Trophoblast cell (in vitro differentiated cells and primary cell): Measurements from ENCODE around the gene TMPRSS5.

ENCODE experiments used
- DNase-seq, 2 donors: peaks; one replicate each; pipeline ENCODE4 v3.0.0-alpha.2; 2016
- H2AFZ ChIP-seq: 2 replicates; pipeline ENCODE4 v1.6.1; 2013; ENCODE audit warnings: low read length, moderate library complexity, mild to moderate bottlenecking; ENCODE audit not compliant: insufficient read depth, poor library complexity
- H2AK5ac ChIP-seq: 2 replicates; pipeline ENCODE4 v1.6.1; 2013; ENCODE audit warnings: mild to moderate bottlenecking, low read length
- H2BK120ac ChIP-seq: 2 replicates; pipeline ENCODE4 v1.6.1; 2013; ENCODE audit warnings: low read length, mild to moderate bottlenecking, moderate library complexity; ENCODE audit not compliant: insufficient read depth, poor library complexity
- H2BK12ac ChIP-seq: 2 replicates; pipeline ENCODE4 v1.6.1; 2013; ENCODE audit warnings: mild to moderate bottlenecking, low read length, moderate library complexity
- H2BK5ac ChIP-seq: 2 replicates; pipeline ENCODE4 v1.6.1; 2013; ENCODE audit warnings: low read length, low read depth, moderate library complexity, mild to moderate bottlenecking; ENCODE audit not compliant: poor library complexity
- H3K14ac ChIP-seq: 2 replicates; pipeline ENCODE4 v1.6.1; 2013; ENCODE audit warnings: mild to moderate bottlenecking, low read length
- H3K18ac ChIP-seq: 2 replicates; pipeline ENCODE4 v1.6.1; 2013; ENCODE audit warnings: mild to moderate bottlenecking, low read length
- H3K23ac ChIP-seq: 2 replicates; pipeline ENCODE4 v1.6.1; 2013; ENCODE audit warnings: low read length
- H3K27ac ChIP-seq: 2 replicates; pipeline ENCODE4 v1.5.1; 2013; ENCODE audit warnings: low read depth, mild to moderate bottlenecking, inconsistent platforms, low read length, moderate library complexity
- H3K27me3 ChIP-seq: 2 replicates; pipeline ENCODE4 v1.6.1; 2013; ENCODE audit warnings: inconsistent platforms, mild to moderate bottlenecking, low read length, moderate library complexity; ENCODE audit not compliant: insufficient read depth
- H3K36me3 ChIP-seq, 2 experiments: 1 replicate in 1 of 2; 2 replicates in 1 of 2; pipeline ENCODE4 v1.6.1; 2013; ENCODE audit warnings: low read length in 2 of 2, mild to moderate bottlenecking in 2 of 2, moderate library complexity in 1 of 2; ENCODE audit not compliant: insufficient read depth in 2 of 2, control insufficient read depth in 1 of 2
- H3K4ac ChIP-seq: 2 replicates; pipeline ENCODE4 v1.6.1; 2013; ENCODE audit warnings: low read depth, mild to moderate bottlenecking, low read length, moderate library complexity
- H3K4me1 ChIP-seq, 2 experiments: 1 replicate in 1 of 2; 2 replicates in 1 of 2; pipeline ENCODE4 v1.6.1; 2013; ENCODE audit warnings: low read length in 2 of 2, mild to moderate bottlenecking in 2 of 2, moderate library complexity in 1 of 2; ENCODE audit not compliant: insufficient read depth in 2 of 2, control insufficient read depth in 1 of 2
- H3K4me2 ChIP-seq: 2 replicates; pipeline ENCODE4 v1.6.1; 2013; ENCODE audit warnings: inconsistent platforms, mild to moderate bottlenecking, low read length, moderate library complexity
- H3K4me3 ChIP-seq: 2 replicates; pipeline ENCODE4 v1.5.1; 2013; ENCODE audit warnings: mild to moderate bottlenecking, low read depth, low read length, inconsistent platforms
- H3K79me1 ChIP-seq: one replicate; pipeline ENCODE4 v1.6.1; 2013; ENCODE audit warnings: low read length
- H3K79me2 ChIP-seq: 2 replicates; pipeline ENCODE4 v1.6.1; 2013; ENCODE audit warnings: low read length, mild to moderate bottlenecking; ENCODE audit not compliant: control insufficient read depth, insufficient read depth, poor library complexity
- H3K9ac ChIP-seq: 2 replicates; pipeline ENCODE4 v1.6.1; 2013; ENCODE audit warnings: mild to moderate bottlenecking, low read length
- H3K9me3 ChIP-seq: 2 replicates; pipeline ENCODE4 v1.6.1; 2013; ENCODE audit warnings: low read depth, mild to moderate bottlenecking, control low read depth, inconsistent platforms, low read length; ENCODE audit not compliant: insufficient read depth
- H4K12ac ChIP-seq: 2 replicates; pipeline ENCODE4 v1.6.1; 2013; ENCODE audit warnings: low read depth, mild to moderate bottlenecking, low read length, moderate library complexity
- H4K8ac ChIP-seq: 2 replicates; pipeline ENCODE4 v1.6.1; 2013; ENCODE audit warnings: low read depth, mild to moderate bottlenecking, low read length, moderate library complexity
- H4K91ac ChIP-seq: one replicate; pipeline ENCODE4 v1.6.1; 2013; ENCODE audit warnings: low read depth, mild to moderate bottlenecking, low read length, moderate library complexity
- WGBS: extraction: QIAGEN DNeasy Blood & Tissue Kit; methylation state at CpG from one replicate; pipeline ENCODE4 v1.1.7; 2013; ENCODE audit warnings: missing lambda C conversion rate; ENCODE audit not compliant: insufficient read length, insufficient coverage; ENCODE audit errors: extremely low coverage; 5-methylcytosine and 5-hydroxymethylcytosine counted together

The TMPRSS5 gene

GRCh38 chr11:113725407-113725806 lies 19.3 kb upstream of the TMPRSS5 start:
- Histone ChIP-seq H3K36me3 (no peaks in the 10 kb centered on the region), H3K9ac (no peak overlapping the region), H3K4me3 (no peak overlapping the region), H3K9me3 (no peaks in the 10 kb centered on the region), H4K91ac (no peak overlapping the region), H3K4me1 (peaks cover 0 to 2% of the 10 kb centered on the region in 2 experiments), H3K4me2 (no peak overlapping the region), H3K4ac (no peak overlapping the region), H4K8ac (no peak overlapping the region), H4K12ac (no peak overlapping the region), H2BK120ac (no peak overlapping the region), H3K23ac (no peak overlapping the region), H2AFZ (no peak overlapping the region), H3K27ac (no peak overlapping the region), H3K79me1 (no peaks in the 10 kb centered on the region), H3K79me2 (no peaks in the 10 kb centered on the region), H2BK5ac (no peak overlapping the region), H3K27me3 (no peaks in the 10 kb centered on the region), H2AK5ac (no peak overlapping the region), H2BK12ac (no peak overlapping the region), H3K18ac (no peak overlapping the region), H3K14ac (no peak overlapping the region)
- WGBS, result no CpG with 5 or more reads among the region's 5 CpGs
- DNase-seq, result no peak

- H3K79me2 ChIP-seq, result no peaks in the 10 kb centered on the region
- no peak overlapping the region for H3K9ac ChIP-seq
- H3K18ac ChIP-seq, result no peak overlapping the region
- H3K4me1 ChIP-seq, result peaks cover 0 to 2% of the 10 kb centered on the region in 2 experiments
- H3K4me3 ChIP-seq, result no peak overlapping the region
- H2BK120ac ChIP-seq, result no peak overlapping the region
- H4K91ac ChIP-seq, result no peak overlapping the region
- H4K8ac ChIP-seq, result no peak overlapping the region
- H2BK5ac ChIP-seq, result no peak overlapping the region
- H2BK12ac ChIP-seq, result no peak overlapping the region
- H4K12ac ChIP-seq, result no peak overlapping the region
- H3K9me3 ChIP-seq, result no peaks in the 10 kb centered on the region
- no peak overlapping the region for H3K4ac ChIP-seq
- H3K23ac ChIP-seq, result no peak overlapping the region
- H3K14ac ChIP-seq, result no peak overlapping the region
- H2AFZ ChIP-seq, result no peak overlapping the region
- H3K27ac ChIP-seq, result no peak overlapping the region
- no peak overlapping the region for H2AK5ac ChIP-seq
- WGBS, result no CpG with 5 or more reads among the region's 3 CpGs
- H3K79me1 ChIP-seq, result no peaks in the 10 kb centered on the region
- H3K36me3 ChIP-seq, result no peaks in the 10 kb centered on the region
- no peak overlapping the region for H3K4me2 ChIP-seq
- H3K27me3 ChIP-seq, result no peaks in the 10 kb centered on the region
- no peak for DNase-seq
These were observed 18.7 kb upstream of the TMPRSS5 start for GRCh38 chr11:113724778-113725177.

- no peak overlapping the region for H4K12ac ChIP-seq
- WGBS, result no CpG with 5 or more reads among the region's 4 CpGs
- no peak overlapping the region for H3K27ac ChIP-seq
- H3K4me3 ChIP-seq, result no peak overlapping the region
- no peaks in the 10 kb centered on the region for H3K79me2 ChIP-seq
- H3K9ac ChIP-seq, result no peak overlapping the region
- H2AK5ac ChIP-seq, result no peak overlapping the region
- H3K4ac ChIP-seq, result no peak overlapping the region
- no peak overlapping the region for H3K4me2 ChIP-seq
- H3K23ac ChIP-seq, result no peak overlapping the region
- H3K79me1 ChIP-seq, result no peaks in the 10 kb centered on the region
- H2BK12ac ChIP-seq, result no peak overlapping the region
- H3K18ac ChIP-seq, result no peak overlapping the region
- no peaks in the 10 kb centered on the region for H3K27me3 ChIP-seq
- H3K14ac ChIP-seq, result no peak overlapping the region
- H2BK5ac ChIP-seq, result no peak overlapping the region
- no peak overlapping the region for H4K8ac ChIP-seq
- H4K91ac ChIP-seq, result no peak overlapping the region
- H2BK120ac ChIP-seq, result no peak overlapping the region
- H3K4me1 ChIP-seq, result peaks cover 0 to 2% of the 10 kb centered on the region in 2 experiments
- no peak overlapping the region for H2AFZ ChIP-seq
- H3K36me3 ChIP-seq, result no peaks in the 10 kb centered on the region
- no peaks in the 10 kb centered on the region for H3K9me3 ChIP-seq
- no peak for DNase-seq
These were observed 17.7 kb upstream of the TMPRSS5 start for GRCh38 chr11:113723787-113724186.

GRCh38 chr11:113722934-113723333 lies 16.8 kb upstream of the TMPRSS5 start:
- no peak overlapping the region for H2BK12ac ChIP-seq
- H3K4ac ChIP-seq, result no peak overlapping the region
- peaks cover 0 to 2% of the 10 kb centered on the region in 2 experiments for H3K4me1 ChIP-seq
- no peak overlapping the region for H3K23ac ChIP-seq
- H3K14ac ChIP-seq, result no peak overlapping the region
- H3K18ac ChIP-seq, result no peak overlapping the region
- H4K8ac ChIP-seq, result no peak overlapping the region
- H3K4me3 ChIP-seq, result no peak overlapping the region
- no peak overlapping the region for H3K9ac ChIP-seq
- H2AFZ ChIP-seq, result no peak overlapping the region
- no peak overlapping the region for H2AK5ac ChIP-seq
- no peak overlapping the region for H2BK120ac ChIP-seq
- H4K91ac ChIP-seq, result no peak overlapping the region
- H3K79me1 ChIP-seq, result no peaks in the 10 kb centered on the region
- no CpG with 5 or more reads among the region's 3 CpGs for WGBS
- no peaks in the 10 kb centered on the region for H3K79me2 ChIP-seq
- no peak overlapping the region for H3K27ac ChIP-seq
- H3K27me3 ChIP-seq, result no peaks in the 10 kb centered on the region
- DNase-seq, result no peak
- no peaks in the 10 kb centered on the region for H3K9me3 ChIP-seq
- no peak overlapping the region for H4K12ac ChIP-seq
- no peak overlapping the region for H2BK5ac ChIP-seq
- H3K4me2 ChIP-seq, result no peak overlapping the region
- no peaks in the 10 kb centered on the region for H3K36me3 ChIP-seq
